Suprapubic skin (tissue), 3 donors: ENCODE measurements around the gene ZNF331.

Experiments
- POLR2A ChIP-seq, 2 donors: fragments of 450-650 bp; IDR thresholded peaks; one replicate each; pipeline ENCODE4 v1.6.1; 2017; ENCODE audit warnings: antibody characterized with exemption in 2 of 2, mild to moderate bottlenecking in 2 of 2, moderate library complexity in 2 of 2
- TF ChIP-seq, protein P1 (sequence below), 2 donors: fragments of 200-600 bp in 1 of 2; fragments of 450-650 bp in 1 of 2; sonication (generic) in 1 of 2; IDR thresholded peaks; one replicate each; pipeline ENCODE4 v1.5.1; 2016 to 2019; ENCODE audit warnings: antibody characterized with exemption in 2 of 2, mild to moderate bottlenecking in 1 of 2, moderate library complexity in 1 of 2

DNA sequence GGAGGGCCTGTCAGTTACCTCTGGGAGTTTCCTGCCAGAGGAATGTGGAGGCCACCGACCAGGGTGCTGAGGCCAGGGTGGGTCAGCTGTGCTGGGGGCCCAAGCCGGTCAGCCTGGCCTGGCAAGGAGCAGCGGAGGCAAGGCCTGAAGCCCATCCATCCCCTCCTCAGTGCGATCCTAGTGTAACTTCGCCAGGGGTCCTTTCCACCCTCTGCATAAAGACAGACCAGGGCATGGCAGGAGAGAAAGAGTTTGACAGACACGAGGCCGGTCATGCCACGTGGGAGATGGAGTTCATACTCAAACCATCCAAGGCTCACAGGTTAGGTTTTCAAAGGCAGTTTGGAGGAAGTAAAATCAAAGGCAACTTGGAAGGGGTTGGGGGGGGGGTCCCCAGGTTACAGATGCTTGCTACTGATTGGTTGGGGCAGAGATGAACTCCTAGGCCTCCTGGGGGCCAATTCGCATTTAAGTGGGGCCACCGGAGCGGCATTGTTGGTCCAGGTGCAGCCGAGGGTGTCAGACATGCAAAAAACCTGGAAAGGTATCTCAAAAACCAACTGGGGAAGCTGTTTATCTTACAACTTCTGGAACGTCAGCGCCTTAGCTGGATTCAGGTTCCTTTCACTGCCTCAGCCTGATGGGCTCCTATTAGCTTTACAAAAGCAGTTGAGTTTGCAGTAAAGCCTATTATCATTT is 57.0 kb downstream of the ZNF331 start:
- TF ChIP-seq, protein P1, sequence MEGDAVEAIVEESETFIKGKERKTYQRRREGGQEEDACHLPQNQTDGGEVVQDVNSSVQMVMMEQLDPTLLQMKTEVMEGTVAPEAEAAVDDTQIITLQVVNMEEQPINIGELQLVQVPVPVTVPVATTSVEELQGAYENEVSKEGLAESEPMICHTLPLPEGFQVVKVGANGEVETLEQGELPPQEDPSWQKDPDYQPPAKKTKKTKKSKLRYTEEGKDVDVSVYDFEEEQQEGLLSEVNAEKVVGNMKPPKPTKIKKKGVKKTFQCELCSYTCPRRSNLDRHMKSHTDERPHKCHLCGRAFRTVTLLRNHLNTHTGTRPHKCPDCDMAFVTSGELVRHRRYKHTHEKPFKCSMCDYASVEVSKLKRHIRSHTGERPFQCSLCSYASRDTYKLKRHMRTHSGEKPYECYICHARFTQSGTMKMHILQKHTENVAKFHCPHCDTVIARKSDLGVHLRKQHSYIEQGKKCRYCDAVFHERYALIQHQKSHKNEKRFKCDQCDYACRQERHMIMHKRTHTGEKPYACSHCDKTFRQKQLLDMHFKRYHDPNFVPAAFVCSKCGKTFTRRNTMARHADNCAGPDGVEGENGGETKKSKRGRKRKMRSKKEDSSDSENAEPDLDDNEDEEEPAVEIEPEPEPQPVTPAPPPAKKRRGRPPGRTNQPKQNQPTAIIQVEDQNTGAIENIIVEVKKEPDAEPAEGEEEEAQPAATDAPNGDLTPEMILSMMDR (IDR thresholded peaks at IDR 0.05), result no peak
- TF ChIP-seq POLR2A (IDR thresholded peaks at IDR 0.05), result no peak
